NCI-H524 (cell line): Measurements from ENCODE around the gene DHX58.
A peak's percentile ranks its signal among the peaks of the same experiment; 100 is the strongest.
"Not testable (repeated sequence)": the region's sequence is repeated elsewhere in the genome, so short reads cannot be mapped to it uniquely, and the experiment has no call there.

Experiments used
- DNase-seq, 2 experiments: peaks; one replicate each; lab custom pipeline; 2025; lab: John Stamatoyannopoulos, UW

The DHX58 gene

GRCh38 chr17:42112552-42113176 is at the start of gene DHX58:
Gene DHX58, minus strand, starts transcription at chr17:42112714. Its CDS starts 822 bp downstream, at chr17:42111892.
- no peak for DNase-seq

DNA sequence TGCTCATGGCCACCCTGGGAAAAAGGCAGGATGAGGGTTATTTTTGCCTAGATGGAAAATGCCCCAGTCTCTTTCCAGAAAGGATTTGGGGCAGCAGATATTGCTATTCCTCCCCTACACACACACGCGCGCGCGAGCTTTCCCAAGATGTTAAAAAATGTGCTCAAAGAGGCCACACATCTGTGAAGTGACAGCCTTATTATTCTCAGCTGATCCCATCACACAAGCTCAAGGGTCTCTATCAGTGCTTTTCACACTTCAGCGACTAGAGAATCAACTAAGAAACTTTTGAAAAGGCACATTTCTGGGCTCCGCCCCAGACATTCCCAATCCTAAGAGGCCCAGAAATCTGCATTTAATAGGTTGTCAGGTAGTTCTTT is 48.0 kb upstream of the DHX58 start:
- no peak for DNase-seq

DNA sequence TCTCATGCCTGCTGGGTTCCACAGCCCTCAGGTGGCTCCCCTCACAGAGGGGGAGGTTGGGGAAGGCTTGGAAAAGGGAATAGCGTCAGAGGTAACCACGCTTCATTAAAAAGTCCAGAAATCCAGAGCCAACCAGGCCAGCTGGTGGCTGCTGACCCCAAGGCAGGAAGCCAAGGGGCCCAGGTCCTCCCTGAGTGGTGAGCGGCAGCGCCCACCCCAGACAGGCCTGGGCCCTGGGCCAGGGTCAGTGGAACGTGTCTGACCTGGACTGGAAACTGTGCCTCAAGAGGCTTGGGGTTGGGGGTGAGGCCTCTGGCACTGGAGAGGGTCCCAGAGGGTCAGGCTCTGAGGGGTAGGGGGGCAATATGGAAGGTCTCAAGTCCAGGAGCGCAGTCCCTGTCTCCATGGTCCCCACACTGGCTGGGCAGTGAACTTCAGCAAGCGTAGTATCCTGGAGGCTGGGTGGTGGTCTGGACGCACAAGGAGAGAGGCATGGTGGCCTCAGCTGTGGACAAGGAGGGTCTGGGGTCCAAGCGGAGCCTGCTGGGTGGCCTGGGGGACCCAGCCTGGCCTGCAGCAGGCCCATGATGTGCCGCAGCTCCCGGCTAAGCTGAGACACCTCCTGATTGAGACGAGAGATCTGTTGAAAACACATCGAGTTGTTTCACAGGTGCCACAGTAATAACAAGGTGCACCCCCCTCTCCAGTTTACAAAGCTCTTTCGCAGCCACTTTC is 47.4 kb upstream of the DHX58 start:
- DNase-seq = no peak

GRCh38 chr17:42155614-42156045 is 43.1 kb upstream of the DHX58 start:
- DNase-seq = no peak

GRCh38 chr17:42153919-42154742 is 41.6 kb upstream of the DHX58 start:
- DNase-seq = no peak

DNA sequence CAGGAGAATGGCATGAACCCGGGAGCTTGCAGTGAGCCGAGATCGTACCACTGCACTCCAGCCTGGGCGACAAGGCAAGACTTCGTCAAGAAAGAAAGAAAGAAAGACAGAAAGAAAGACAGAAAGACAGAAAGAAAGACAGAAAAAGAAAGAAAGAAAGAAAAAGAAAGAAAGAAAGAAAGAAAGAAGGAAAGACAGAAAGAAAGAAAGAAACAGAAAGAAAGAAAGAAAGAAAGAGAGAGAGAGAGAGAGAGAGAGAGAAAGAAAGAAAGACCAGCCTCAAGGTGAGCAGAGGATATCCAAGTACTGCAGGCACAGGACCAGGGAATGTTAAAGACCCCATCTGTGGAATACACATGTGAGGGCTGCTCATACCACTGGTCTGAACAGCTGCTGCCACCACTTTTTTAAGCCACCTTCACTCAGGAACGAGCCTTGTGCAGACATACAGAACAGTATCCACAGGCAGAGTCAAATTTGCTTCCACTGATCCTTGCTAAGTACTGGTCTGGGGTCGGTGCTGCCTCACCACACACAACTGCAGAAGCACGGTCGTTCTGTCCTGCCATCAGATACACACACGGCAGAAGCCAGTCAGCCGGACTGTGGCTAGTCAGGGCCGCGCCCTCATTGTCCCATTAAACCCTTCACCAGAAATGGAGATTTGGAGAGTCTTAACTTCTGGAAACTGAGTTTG is 34.5 kb upstream of the DHX58 start:
- no peak for DNase-seq

DNA sequence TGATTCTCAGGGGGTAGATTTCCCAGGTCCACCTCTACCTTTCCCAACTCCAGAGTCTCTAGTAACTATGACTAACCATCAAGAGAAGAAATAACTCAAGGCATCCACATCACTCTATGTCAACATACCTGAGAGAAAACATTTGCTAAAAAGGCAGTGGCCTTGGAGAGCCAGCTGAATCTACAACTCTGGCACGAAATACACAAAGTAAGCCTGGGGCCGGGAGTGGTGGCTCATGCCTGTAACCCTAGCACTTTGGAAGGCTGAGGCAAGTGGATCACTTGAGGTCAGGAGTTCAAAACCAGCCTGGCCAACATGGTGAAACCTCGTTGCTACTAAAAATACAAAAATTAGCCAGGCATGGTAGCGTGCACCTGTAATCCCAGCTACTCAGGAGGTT is 30.6 kb upstream of the DHX58 start:
- DNase-seq = not testable (repeated sequence)

- DNase-seq = no peak
These were observed 29.9 kb upstream of the DHX58 start for GRCh38 chr17:42142371-42142896.

DNA sequence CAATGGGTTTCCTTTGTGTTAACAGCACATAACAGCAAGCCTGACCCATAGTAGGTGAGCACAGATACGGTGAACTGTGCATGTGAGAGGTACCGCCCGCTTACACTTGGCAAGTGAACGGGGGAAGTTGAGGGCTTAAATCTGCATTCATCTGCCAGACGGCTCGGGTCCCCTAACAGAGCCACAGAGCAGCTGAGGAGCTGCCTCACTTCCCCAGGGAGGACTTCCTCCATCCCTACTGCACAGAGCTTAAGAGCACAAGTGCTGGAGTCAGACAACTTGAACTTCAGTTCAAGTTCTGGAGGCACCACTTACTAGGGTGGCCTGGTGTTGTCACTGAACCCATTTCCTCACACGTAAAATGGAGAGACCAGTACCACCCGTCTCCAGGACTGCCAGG is 28.9 kb upstream of the DHX58 start:
- DNase-seq = no peak

DNA sequence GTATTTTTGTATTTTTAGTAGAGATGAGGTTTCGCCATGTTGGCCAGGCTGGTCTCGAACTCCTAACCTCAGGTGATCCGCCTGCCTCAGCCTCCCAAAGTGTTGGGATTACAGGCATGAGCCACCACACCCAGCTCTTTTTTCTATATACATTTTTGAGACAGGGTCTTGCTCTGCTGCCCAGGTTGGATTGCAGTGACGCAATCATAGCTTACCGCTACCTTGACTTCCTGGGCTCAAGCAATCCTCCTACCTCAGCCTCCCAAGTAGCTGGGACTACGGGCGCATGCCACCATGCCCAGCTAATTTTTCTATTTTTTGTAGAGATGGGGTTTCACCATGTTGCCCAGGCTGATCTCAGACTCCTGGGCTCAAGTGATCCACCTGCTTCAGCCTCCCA is 28.2 kb upstream of the DHX58 start:
- not testable (repeated sequence) for DNase-seq

GRCh38 chr17:42138749-42139492 is 26.4 kb upstream of the DHX58 start:
- DNase-seq = peak; percentile 31 to 58

GRCh38 chr17:42136654-42137051 is 24.1 kb upstream of the DHX58 start:
- no peak for DNase-seq

DNA sequence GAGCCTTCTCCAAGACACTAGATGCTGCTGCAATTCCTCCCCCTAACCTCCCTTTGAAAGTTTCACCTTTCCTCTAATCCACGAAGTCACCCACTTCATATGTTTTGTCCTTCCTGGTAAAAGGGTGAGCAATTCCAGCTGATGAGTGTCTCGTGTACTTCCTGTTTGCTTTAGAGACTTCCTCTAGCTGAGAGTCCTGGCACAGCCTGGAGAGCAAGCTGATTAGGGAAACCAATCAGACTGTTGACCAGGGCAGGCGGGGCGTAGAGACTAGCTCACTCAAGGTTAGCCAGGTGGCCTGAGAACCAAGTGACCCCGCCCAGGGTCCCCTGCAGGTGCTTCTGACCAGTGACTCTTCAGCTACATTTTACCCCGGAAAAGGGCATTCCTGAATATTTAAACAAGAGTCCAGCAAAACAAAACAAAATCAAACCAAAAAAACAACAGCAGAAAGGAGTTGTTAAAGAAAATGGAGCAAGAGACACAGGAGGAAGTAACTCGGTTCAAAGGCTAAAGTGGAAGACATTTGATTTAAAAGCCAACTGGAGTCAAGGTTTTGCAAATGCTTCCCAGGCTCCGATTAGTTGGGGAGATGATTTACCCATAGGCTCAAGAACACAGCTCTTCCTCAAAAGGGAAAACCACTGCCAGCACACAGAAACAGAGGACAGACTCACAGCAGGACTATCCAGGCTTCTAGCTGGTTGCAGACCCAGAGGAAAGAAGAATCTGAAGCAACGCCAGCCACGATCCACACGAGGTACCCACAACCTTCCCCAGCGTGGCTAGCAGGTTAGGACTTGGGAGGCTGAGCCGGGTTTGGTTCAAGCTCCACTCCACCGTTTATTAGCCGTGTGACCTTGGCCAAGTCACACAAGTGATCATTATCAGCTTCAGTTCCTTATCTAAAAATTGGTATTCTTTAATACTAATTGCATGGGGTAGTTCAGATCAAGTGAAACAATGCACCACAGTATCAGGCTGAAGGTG is 23.4 kb upstream of the DHX58 start:
- DNase-seq = no peak

- no peak for DNase-seq
These were observed 22.6 kb upstream of the DHX58 start for GRCh38 chr17:42135151-42135550.

- DNase-seq = peak; percentile 67 to 85
These were observed 21.0 kb upstream of the DHX58 start for GRCh38 chr17:42133461-42134041.

GRCh38 chr17:42132941-42133340 is 20.4 kb upstream of the DHX58 start:
- no peak for DNase-seq

DNA sequence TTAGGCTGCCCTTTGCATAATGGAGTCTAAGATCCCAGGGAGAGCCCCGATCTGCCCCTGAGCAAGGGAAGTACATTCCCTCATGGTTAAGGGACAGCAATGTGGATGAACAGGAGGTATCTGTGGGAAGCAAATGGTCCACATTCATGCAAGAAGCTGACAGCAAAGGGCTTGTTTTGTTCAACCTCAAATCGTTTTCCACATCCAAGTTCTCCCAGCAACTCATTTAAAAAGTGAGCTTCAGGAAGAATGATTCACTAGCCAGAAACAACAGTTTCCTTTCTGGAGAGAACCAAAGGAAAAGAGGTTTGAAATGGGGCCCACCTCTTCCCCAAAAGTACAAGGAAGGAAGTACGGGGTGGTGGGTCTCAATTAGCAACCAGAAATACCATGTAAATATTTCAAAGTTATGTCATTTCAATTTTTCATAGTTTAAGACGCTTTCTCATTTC is 19.5 kb upstream of the DHX58 start:
- DNase-seq = no peak

GRCh38 chr17:42131232-42131631 is 18.7 kb upstream of the DHX58 start:
- no peak for DNase-seq

DNA sequence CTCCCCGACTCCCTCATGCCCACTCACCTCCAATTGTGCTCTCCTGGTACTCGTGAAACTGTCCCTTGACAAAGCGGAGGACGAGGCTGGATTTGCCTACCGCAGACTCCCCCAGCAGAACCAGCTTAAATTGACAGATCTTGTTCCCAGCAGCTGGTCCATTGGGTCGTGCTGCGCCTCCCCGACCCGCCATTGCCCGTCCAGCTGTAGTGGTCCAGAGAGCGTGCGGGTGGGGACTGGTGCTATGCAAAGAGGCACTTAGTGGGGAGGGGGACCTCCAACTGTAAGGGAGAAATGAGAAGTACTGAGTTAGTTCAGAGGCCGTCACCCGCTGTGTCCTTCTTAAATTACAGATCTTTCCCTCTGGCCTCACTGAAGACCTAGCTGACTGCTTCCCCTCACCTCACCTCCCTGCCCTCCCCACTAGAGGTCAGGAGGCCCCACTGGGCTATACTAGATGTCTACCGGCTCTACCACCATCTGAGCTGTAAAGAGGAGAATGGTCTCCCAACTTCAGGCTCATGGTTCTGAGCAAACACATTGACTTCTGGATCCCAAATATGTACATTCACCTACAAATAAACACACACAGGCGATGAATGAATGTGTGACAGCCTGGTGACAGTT is 17.9 kb upstream of the DHX58 start:
- DNase-seq = no peak
